GM19328 (cell line): ENCODE measurements around the gene KLK10.
"Not testable (repeated sequence)": the region's sequence is repeated elsewhere in the genome, so short reads cannot be mapped to it uniquely, and the experiment has no call there.

ENCODE experiments used
- ATAC-seq: cut with Tn5 transposase; IDR thresholded peaks from one replicate; pipeline ENCODE4 v1.9.1; 2021; ENCODE audit warnings: mild to moderate bottlenecking, moderate library complexity; ENCODE audit not compliant: unreplicated experiment

KLK10 gene

GRCh38 chr19:51002542-51003311 is 16.8 kb downstream of the KLK10 start:
- ATAC-seq = no peak

- ATAC-seq = no peak
Observed at GRCh38 chr19:51002089-51002532, 17.4 kb downstream of the KLK10 start.

- no peak for ATAC-seq
Observed at GRCh38 chr19:51001515-51001914, 18.0 kb downstream of the KLK10 start, which contains the start of gene KLK8. Gene KLK8 (minus strand): TSS chr19:51001604. CDS start chr19:51001167, 437 bp downstream.

- ATAC-seq = no peak
Observed at GRCh38 chr19:51000981-51001380, 18.5 kb downstream of the KLK10 start.

GRCh38 chr19:51000426-51000825 is 19.1 kb downstream of the KLK10 start:
- ATAC-seq = no peak

- no peak for ATAC-seq
Observed at GRCh38 chr19:50998686-50999085, 20.8 kb downstream of the KLK10 start.

GRCh38 chr19:50998061-50998460 is 21.4 kb downstream of the KLK10 start:
- no peak for ATAC-seq

- no peak for ATAC-seq
Observed at GRCh38 chr19:50994129-50994528, 25.4 kb downstream of the KLK10 start.

- no peak for ATAC-seq
Observed at GRCh38 chr19:50992666-50993035, 26.9 kb downstream of the KLK10 start.

GRCh38 chr19:50984416-50984815 is 35.1 kb downstream of the KLK10 start:
- ATAC-seq = not testable (repeated sequence)

- no peak for ATAC-seq
Observed at GRCh38 chr19:50983625-50984292, 35.8 kb downstream of the KLK10 start, which contains the start of gene KLK7. Gene KLK7 (minus strand): TSS chr19:50983917. CDS start chr19:50982399, 1,518 bp downstream.

- no peak for ATAC-seq
Observed at GRCh38 chr19:50982186-50982585, 37.3 kb downstream of the KLK10 start.

- no peak for ATAC-seq
Observed at GRCh38 chr19:50981587-50982146, 37.8 kb downstream of the KLK10 start.

- no peak for ATAC-seq
Observed at GRCh38 chr19:50980208-50980607, 39.3 kb downstream of the KLK10 start.

- ATAC-seq = no peak
Observed at GRCh38 chr19:50979758-50980157, 39.8 kb downstream of the KLK10 start.

GRCh38 chr19:50978772-50979390 is 40.6 kb downstream of the KLK10 start:
- no peak for ATAC-seq

GRCh38 chr19:50977626-50978025 is 41.9 kb downstream of the KLK10 start:
- no peak for ATAC-seq

GRCh38 chr19:50975766-50976165 is 43.7 kb downstream of the KLK10 start:
- ATAC-seq = no peak

- no peak for ATAC-seq
Observed at GRCh38 chr19:50974702-50975556, 44.6 kb downstream of the KLK10 start.

GRCh38 chr19:50972795-50973376 is 46.6 kb downstream of the KLK10 start:
- no peak for ATAC-seq
